Measurements from ENCODE around the gene BAAT.

- TF ChIP-seq, protein P1, sequence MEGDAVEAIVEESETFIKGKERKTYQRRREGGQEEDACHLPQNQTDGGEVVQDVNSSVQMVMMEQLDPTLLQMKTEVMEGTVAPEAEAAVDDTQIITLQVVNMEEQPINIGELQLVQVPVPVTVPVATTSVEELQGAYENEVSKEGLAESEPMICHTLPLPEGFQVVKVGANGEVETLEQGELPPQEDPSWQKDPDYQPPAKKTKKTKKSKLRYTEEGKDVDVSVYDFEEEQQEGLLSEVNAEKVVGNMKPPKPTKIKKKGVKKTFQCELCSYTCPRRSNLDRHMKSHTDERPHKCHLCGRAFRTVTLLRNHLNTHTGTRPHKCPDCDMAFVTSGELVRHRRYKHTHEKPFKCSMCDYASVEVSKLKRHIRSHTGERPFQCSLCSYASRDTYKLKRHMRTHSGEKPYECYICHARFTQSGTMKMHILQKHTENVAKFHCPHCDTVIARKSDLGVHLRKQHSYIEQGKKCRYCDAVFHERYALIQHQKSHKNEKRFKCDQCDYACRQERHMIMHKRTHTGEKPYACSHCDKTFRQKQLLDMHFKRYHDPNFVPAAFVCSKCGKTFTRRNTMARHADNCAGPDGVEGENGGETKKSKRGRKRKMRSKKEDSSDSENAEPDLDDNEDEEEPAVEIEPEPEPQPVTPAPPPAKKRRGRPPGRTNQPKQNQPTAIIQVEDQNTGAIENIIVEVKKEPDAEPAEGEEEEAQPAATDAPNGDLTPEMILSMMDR (optimal IDR thresholded peaks at IDR 0.05 in 1 of 3, IDR thresholded peaks at IDR 0.05 in 1 of 3, conservative IDR thresholded peaks at IDR 0.05 in 1 of 3; ENCODE audit: extremely low read depth in 1 of 3, insufficient read depth in 2 of 3, low read length in 3 of 3): no peak
- no peak for TF ChIP-seq EZH2 (IDR thresholded peaks at IDR 0.05; ENCODE audit: low read length)
Observed at GRCh38 chr9:101371813-101372212, 13.0 kb downstream of the BAAT start.

Measured in keratinocyte (primary cell).